GM19099 (cell line): Measurements from ENCODE around the gene COBL.

Source experiments
- POLR2A ChIP-seq: IDR thresholded peaks from 3 replicates; pipeline ENCODE4 v1.6.1; 2011; ENCODE audit warnings: low read depth; ENCODE audit not compliant: insufficient read length; ENCODE audit errors: extremely low read depth

Gene COBL

DNA sequence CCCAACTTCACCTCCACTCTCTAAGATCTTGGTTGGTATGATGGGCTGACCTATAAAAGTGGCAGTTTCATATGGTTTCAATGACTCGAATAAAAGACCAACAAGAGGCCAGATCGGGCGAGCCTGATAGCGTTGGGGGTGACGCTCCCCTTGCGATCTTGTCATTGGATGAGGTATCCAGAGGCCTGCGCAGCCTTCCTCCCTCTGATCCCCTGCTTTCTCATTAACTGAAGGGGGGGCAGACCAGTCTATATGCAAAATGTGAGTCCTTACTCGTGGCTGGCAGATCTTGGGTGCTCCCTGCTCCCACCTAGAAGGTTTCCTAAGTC, 937 bp upstream of the COBL start:
- no peak for TF ChIP-seq POLR2A

DNA sequence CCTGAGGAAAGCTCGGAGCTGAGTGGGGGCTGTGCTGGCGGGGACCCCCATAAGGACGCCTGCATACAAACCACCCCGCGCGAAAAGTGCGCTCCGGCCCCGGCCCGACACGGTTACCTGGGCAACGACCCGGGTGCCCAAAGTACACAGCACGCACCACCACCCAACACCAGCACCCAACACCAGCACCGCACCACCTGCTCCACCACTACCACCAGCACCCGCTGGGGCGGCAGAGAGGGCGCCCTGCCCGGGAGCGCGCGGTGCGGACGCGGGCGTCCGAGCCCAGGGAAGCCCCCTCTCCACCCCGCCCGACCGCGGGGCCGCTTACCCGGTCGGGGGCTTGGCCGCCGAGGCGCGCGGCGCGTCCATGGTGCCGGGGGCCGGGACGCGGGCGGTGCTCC, 345 bp downstream of the COBL start:
- TF ChIP-seq POLR2A = no peak

DNA sequence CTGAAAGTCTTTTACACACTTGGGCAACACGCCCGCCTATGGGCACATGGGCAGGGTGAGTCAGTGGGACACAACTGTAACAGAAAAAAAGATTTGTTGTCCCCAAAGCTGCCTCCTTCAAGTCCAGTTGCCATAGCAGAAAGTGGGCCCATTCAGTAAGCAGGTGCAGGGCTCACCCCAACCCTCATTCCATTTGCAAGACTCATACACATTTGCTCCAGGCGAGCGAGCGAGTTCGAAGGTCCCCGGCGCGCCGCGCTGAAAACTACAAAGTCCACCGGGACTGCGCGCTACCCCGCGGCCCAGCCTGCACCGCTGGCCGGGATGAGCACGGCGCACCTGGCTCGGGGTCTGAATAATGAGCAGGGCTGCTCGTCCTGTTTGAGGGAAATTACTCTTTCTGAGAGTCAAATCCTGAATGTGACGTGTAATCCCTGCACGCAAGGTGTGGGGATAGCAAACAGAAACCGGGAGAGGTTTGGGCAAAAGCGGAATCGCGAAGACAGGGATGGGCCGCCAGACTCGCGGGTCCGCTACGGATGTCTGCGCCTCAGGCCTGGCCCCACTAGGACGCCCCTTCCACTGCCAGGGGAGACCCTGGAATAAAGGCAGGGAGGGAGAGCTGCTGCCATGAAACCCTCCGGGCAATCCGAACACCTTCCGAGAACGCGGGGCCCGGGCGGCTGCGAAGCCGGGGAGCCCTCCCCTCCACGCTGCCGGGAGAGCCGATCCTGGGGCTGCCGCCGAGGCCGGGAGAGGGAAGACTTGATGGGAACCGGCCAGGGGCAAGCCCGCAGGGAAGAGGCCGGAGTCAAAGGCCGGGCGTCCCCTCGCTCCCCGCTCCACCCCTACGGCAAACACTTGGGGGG, 982 bp downstream of the COBL start:
- TF ChIP-seq POLR2A = no peak

DNA sequence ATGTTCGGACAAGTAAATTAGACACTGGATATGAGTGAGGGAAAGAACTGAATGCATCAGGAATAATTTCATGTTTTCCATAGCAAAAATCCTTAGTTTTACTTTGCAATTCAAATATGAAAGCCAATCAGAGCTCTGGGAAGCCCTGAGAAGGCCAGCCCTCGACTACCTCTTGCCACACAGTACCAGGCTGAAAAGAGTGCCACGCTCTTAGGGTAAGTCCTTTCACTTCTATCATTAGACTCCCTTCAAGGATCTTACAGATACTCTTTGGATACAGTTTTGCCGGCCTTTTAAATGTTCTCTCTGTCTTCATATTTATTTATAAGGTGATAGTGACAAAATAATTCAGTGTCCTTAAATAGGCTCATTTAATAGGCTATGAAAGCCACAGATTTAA, 1.9 kb downstream of the COBL start:
- TF ChIP-seq POLR2A = no peak

DNA sequence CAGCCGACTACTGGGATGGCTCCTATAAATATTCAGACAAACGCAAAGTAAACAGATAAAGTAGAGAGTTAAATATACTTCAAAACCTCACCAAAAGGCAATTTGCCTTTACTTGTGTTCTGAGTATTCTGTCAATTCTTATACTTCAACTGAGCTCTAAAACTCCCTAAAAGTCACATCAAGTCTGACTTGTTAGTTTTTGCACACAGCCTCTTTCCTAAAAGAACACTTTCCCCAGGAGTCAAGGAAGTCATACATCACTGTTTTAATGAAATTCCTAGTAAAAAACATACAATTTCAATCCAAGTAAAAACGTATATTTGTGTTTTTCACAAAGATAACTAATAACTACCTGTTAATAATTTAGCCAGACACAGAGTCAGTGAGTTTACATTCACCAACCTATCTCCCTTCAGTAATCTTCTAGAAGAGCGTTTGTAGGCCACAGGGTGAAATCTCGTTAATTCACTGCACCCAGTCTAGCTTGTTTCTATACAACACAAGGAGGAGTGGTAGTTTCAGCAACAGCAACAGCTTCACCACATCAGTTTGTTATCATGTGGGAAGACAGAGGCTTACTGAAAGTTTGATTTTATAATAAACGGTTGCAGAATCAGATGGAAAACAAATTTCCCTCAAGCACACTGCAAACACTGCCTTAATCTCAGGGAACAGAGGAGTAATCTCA, 2.7 kb downstream of the COBL start:
- no peak for TF ChIP-seq POLR2A

DNA sequence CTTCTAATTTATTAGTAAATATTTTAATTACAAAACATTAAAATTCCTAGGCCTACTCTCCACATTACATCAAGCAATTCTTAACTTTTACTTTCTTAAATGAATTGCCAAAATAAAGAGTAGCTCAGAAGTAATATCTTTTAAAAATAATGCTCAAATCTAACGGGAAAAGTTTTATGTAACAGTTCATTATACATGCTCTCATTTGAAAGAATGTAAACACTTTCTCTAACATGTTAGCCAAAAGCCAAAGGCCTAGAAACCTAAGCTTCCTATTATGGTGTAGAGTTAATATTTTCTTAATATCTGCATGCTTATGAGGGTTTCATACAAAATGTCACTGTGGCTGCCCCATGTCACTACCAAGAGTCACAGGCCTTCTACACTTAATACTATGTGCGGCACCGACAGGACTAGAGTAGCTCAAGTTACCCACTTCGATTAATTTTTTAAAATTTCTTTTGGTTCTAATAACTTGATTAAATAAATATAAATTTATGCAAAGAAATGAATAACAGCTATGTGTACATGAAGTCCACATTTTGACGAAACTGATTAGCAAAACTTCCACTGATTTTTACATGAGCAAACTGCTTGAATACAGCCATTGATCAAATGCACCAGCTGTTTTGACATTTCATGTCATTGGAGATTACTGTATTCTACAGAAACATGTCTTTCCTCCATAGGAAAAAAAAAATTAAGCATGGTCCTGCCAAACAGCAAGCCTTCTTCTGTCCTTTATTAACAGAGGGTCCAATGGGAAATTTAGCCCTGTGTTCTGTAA, 3.5 kb downstream of the COBL start:
- no peak for TF ChIP-seq POLR2A

DNA sequence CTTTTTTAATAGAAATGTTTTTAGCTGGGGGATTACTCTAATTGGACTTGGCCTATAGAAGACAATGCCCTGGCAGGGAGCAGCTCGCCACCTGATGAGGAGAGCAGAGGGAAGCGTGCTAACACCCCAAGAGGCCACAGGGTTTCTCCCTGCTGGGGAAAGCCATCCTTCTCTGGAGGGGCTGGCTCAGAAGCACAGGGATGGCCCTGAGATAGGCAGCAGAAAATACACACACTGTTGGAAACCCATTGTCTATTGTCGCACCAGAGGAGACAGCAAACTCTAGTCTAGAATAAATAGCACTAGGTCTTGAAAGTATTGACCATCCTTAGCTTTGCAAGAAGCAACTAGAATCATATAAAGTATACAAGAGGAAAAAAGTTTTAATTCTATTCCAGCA, 5.4 kb downstream of the COBL start:
- TF ChIP-seq POLR2A = no peak

DNA sequence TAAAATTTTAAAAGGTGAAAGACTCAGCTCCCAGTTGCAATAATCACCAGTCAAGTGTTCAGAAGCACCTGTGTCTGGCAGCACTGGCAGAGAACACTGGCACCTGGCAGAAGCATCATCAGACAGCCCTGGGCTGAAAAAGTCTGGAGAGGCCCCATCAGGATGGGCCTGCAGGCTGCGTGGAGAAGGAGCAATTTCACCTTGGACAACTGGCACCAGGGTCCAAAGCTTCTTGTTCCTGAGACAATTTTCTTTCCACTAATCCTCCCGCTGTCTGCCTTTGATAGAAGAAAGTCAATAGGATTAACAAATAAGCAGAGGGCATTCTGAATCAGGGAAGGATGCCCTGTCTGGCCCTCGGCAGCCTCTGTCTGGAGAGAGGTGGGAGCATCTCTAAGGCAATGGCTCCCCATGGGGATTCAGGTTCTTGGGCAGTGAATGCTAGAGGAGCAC, 6.5 kb downstream of the COBL start:
- no peak for TF ChIP-seq POLR2A

DNA sequence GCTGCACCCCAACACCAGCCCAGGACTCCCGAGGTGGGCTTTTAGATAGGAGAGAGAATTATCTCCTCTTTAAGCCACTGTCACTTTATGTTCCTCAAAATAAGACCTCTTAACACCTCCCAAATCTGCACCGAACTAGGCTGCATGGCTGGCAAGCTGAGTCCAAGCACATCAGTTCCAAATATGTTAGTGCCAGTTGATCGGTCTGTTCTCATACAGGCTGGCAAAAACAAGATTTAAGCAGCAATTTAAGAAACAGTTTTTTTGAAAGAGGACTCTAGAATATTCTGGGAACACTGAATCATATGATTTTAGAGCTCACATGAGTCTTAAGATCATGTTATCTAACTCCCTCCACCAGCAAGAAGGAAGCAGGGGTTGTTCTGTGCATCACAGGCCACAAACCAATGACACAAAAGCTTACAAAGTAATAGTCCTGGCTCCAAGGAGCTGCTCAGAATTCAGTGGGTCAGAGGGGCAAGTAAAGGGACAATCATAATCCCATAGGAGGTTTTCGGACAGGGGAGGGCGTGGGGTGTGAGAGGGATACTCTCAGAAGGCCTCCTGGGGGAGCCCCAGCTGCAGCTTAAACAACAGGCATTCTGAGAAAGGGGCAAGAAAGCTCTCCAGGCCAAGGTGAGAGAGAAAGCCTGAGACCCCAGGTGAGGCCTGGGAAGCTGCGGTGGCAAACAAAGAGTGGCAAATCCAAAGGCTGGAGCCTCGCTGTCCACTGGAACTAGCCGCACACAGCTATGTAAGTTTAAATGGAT, 7.1 kb downstream of the COBL start:
- TF ChIP-seq POLR2A = no peak

DNA sequence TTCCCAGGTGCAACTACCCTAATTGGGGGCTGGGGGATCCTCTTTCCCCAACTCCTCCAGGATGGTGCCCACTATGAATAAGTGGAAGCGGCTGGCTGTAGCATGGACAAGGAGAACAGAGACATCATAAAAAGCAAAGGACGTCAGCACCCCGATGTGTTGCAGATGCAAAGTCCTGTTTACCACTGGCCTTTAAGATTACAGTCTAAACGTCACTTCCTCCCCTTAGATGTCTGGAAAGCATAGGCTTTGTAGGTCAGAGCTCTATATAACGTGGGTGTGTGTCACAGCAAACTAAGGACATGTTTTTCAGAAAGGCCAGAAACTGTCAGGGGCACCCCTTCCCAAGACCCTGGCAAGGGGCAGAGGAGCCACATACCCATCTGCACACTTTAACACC, 7.9 kb downstream of the COBL start:
- no peak for TF ChIP-seq POLR2A

DNA sequence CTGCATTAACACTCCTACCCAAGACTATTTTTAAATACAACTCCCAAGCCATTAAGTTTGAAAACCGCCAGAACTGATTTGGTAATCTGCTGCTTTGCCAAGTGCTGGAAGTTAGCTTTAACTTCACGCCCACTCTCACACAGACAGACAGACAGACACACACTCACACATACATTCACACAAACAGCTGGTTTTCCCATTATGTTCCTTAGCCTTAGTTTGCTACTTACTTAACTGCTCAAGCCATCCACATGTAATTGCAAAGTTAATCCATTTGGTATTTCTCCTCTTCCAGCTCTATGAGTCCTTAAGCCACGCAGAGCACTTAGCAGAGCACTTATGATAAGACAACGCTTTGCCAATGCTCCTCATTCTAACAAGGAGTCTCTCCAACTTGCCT, 8.3 kb downstream of the COBL start:
- TF ChIP-seq POLR2A = no peak

DNA sequence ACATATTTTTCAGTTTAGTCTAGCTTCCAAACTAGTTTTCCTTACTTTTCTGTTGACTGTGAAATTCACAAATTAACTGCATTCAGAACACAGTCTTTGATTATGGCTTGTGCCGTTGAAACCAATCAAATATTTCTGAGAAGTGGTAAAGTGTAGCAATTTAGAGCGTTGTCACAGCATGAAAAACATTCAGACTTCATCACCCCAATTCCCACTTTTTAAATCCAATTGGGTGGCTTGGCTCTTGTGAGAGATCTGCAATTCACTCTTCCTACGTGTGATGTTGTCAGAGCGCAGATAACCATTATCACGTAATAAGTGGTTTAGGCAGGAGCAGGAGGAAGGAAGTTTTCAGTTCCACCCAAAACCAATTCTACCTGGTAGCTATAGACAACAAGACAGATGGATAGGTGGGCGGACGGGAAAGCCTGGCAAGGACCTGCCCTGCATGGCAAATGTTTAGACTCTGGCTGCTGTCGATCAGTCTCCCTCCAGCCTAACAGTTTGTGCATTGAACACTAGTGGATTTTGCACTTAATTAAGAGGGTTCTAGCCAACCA, 8.9 kb downstream of the COBL start:
- no peak for TF ChIP-seq POLR2A

DNA sequence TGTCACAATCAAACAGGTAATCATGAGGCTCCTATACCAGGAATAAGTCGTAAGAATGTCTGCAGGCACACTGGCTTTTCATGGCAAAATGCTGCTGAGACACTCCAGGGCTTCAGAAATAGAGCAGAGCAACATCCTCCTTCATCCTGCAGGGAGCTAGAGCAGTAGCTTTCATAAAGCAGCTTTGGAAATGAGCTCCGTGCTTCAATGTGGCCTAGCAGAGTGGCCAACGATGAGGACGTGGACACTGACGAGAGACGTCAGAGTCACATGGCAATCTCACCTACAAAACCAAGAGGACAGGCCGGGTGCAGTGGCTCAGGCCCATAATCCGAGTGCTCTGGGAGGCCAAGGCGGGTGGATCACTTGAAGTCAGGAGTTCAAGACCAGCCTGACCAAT, 9.8 kb downstream of the COBL start:
- no peak for TF ChIP-seq POLR2A

DNA sequence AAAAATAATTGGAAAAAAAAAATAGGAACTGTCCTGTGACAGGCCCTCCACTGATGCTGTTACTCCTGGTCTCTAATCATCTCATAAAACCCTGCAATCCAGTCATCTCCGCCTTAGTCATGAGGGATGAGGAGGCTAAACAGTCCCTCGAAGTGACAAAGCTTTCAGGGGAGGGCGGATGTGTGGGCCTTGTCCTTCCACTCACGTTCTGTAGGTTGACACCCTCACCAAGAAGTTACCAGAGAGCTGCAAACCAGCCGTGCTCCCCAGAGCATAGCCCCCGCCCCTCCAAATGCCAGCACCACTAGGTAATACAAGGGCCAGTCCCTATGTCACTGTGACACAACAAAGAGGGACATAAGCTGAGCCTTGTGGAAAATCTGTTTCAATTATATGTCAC, 11.9 kb downstream of the COBL start:
- no peak for TF ChIP-seq POLR2A

DNA sequence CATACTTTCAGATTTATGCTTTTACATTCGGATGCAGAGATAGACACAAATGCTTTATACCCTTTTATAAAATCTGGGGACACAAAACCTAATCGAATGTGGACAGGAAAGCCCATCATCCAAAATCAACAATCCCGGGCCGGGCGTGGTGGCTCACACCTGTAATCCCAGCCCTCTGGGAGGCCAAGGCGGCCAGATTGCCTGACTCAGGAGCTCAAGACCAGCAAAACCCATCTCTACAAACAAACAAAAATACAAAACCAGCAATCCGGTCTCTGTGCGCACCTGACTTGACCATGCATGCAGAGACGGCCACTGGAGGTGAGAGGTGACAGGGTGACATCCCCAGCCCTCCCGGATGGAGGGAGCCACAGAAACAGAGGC, 13.5 kb downstream of the COBL start:
- TF ChIP-seq POLR2A = no peak
